ENCODE measurements around the gene PNPLA1.

Gene PNPLA1

DNA sequence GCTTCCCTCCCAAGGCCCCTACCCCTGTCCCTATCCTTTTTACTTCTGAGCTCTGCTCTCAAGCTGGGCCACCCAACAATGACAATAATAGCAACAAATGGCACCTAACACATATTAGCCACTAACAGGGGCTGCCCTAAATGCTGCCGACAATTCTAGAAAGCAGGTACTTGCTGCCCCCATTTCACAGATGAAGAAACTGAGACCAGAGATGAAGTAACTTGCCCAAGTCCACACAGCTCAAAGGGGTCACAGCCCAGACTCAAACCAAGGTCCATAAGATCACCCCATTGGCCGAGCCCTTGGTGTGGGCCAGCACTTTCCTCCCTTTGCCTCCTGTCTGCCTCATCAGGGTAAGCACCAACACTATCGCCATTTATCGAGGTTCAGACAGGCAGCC, 54.9 kb downstream of the PNPLA1 start:
- no peak for ATAC-seq
- TF ChIP-seq, protein P1, sequence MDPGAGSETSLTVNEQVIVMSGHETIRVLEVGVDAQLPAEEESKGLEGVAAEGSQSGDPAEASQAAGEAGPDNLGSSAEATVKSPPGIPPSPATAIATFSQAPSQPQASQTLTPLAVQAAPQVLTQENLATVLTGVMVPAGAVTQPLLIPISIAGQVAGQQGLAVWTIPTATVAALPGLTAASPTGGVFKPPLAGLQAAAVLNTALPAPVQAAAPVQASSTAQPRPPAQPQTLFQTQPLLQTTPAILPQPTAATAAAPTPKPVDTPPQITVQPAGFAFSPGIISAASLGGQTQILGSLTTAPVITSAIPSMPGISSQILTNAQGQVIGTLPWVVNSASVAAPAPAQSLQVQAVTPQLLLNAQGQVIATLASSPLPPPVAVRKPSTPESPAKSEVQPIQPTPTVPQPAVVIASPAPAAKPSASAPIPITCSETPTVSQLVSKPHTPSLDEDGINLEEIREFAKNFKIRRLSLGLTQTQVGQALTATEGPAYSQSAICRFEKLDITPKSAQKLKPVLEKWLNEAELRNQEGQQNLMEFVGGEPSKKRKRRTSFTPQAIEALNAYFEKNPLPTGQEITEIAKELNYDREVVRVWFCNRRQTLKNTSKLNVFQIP (CRISPR knock-in tag; IDR thresholded peaks at IDR 0.05; ENCODE audit: borderline replicate concordance, low read depth): no peak
- TF ChIP-seq, protein P2, sequence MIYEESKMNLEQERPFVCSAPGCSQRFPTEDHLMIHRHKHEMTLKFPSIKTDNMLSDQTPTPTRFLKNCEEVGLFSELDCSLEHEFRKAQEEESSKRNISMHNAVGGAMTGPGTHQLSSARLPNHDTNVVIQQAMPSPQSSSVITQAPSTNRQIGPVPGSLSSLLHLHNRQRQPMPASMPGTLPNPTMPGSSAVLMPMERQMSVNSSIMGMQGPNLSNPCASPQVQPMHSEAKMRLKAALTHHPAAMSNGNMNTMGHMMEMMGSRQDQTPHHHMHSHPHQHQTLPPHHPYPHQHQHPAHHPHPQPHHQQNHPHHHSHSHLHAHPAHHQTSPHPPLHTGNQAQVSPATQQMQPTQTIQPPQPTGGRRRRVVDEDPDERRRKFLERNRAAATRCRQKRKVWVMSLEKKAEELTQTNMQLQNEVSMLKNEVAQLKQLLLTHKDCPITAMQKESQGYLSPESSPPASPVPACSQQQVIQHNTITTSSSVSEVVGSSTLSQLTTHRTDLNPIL (CRISPR knock-in tag; IDR thresholded peaks at IDR 0.05; ENCODE audit: low read depth): no peak
- no peak for TF ChIP-seq ZNF565 (CRISPR knock-in tag; conservative IDR thresholded peaks at IDR 0.05; ENCODE audit: low read depth)
- TF ChIP-seq TOX (CRISPR knock-in tag; IDR thresholded peaks at IDR 0.05; ENCODE audit: borderline replicate concordance): no peak
- no peak for TF ChIP-seq ARNTL (CRISPR knock-in tag; IDR thresholded peaks at IDR 0.05; ENCODE audit: borderline replicate concordance, low read depth)
- TF ChIP-seq, protein P3, sequence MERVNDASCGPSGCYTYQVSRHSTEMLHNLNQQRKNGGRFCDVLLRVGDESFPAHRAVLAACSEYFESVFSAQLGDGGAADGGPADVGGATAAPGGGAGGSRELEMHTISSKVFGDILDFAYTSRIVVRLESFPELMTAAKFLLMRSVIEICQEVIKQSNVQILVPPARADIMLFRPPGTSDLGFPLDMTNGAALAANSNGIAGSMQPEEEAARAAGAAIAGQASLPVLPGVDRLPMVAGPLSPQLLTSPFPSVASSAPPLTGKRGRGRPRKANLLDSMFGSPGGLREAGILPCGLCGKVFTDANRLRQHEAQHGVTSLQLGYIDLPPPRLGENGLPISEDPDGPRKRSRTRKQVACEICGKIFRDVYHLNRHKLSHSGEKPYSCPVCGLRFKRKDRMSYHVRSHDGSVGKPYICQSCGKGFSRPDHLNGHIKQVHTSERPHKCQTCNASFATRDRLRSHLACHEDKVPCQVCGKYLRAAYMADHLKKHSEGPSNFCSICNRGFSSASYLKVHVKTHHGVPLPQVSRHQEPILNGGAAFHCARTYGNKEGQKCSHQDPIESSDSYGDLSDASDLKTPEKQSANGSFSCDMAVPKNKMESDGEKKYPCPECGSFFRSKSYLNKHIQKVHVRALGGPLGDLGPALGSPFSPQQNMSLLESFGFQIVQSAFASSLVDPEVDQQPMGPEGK (CRISPR knock-in tag; IDR thresholded peaks at IDR 0.05; ENCODE audit: borderline replicate concordance): no peak
- TF ChIP-seq, protein P4, sequence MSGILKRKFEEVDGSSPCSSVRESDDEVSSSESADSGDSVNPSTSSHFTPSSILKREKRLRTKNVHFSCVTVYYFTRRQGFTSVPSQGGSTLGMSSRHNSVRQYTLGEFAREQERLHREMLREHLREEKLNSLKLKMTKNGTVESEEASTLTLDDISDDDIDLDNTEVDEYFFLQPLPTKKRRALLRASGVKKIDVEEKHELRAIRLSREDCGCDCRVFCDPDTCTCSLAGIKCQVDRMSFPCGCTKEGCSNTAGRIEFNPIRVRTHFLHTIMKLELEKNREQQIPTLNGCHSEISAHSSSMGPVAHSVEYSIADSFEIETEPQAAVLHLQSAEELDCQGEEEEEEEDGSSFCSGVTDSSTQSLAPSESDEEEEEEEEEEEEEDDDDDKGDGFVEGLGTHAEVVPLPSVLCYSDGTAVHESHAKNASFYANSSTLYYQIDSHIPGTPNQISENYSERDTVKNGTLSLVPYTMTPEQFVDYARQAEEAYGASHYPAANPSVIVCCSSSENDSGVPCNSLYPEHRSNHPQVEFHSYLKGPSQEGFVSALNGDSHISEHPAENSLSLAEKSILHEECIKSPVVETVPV (CRISPR knock-in tag; IDR thresholded peaks at IDR 0.05): no peak
- TF ChIP-seq SNAI2 (CRISPR knock-in tag; IDR thresholded peaks at IDR 0.05): no peak
- TF ChIP-seq RARB (CRISPR knock-in tag; IDR thresholded peaks at IDR 0.05): no peak
- TF ChIP-seq ISL1 (CRISPR knock-in tag; IDR thresholded peaks at IDR 0.05): no peak
- TF ChIP-seq ZNF70 (CRISPR knock-in tag; IDR thresholded peaks at IDR 0.05): no peak
- no peak for TF ChIP-seq TCF4 (CRISPR knock-in tag; IDR thresholded peaks at IDR 0.05; ENCODE audit: borderline replicate concordance)
- no peak for TF ChIP-seq BACH2 (CRISPR knock-in tag; IDR thresholded peaks at IDR 0.05; ENCODE audit: borderline replicate concordance)
- no peak for TF ChIP-seq ESRRG (CRISPR knock-in tag; IDR thresholded peaks at IDR 0.05)
- no peak for TF ChIP-seq ZFP30 (CRISPR knock-in tag; IDR thresholded peaks at IDR 0.05)

DNA sequence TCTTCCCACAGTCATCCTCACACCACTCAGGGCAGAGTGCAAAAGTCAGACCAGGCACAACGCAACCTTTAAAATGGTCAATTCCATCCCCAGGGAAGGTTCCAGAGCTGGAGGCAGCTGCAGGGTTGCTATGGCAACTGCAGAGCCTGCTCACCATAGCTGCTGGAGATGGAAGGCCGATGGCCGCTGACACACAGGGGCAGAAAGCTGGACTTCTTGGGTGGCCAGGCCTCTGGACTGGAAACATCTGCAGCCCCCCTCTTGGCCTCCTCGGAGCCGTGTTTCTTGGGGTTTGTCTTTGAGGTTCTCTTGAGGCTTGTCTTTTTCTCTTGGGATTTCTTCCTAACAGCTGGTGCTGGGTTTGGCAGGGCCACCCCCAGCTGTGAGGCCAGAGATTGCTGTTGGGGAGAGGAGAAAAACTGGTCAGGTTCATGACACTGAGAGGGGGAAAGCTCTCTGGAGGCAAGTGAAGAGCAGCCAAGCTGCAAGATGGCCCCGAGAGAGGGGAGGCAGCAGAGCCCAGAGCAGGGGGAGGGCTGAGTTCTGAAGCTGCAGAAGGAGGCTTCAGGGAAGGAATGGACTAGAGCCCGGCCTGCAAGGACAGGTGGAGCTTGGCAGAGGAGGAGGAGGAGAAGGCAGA, 56.6 kb downstream of the PNPLA1 start:
- ATAC-seq: no peak
- no peak for TF ChIP-seq ARNTL (CRISPR knock-in tag; IDR thresholded peaks at IDR 0.05; ENCODE audit: borderline replicate concordance, low read depth)
- no peak for TF ChIP-seq ZC3H10 (CRISPR knock-in tag; IDR thresholded peaks at IDR 0.05)
- TF ChIP-seq, protein P4 (CRISPR knock-in tag; IDR thresholded peaks at IDR 0.05): no peak
- TF ChIP-seq CSDC2 (CRISPR knock-in tag; IDR thresholded peaks at IDR 0.05): no peak
- TF ChIP-seq ISL1 (CRISPR knock-in tag; IDR thresholded peaks at IDR 0.05): no peak

DNA sequence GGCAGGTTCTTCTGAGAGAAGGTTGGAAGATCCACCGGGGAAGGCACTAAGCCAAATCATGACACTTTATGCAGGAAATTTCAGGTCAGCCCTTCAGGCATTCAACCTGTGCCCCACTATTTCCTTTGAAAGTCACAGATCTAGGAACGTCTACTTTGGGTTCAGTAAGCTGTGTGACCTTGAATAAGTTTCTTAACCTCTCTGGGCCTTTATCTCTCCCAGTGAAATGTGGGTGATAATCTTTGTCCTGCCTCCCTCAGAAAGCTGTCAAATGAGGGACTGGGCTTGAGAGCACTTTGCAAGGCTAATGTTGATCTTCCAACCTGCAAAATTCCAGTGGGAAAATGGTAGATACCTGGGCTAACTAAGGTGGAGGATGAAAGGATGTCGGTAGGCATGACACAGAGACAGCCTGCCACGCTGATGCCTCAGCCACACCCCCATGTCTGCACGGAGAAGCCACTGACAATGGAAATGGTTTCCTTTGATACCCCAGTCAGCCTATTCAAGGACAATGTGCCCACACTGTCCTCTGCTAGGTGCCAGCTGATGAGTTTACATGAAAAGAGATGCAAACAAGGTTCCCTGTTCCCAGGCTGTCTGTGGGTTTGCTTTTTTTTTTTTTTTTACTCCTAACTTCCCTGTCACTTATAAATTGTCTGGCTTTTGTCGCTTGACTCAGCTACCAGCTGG, 57.5 kb downstream of the PNPLA1 start:
- TF ChIP-seq PPARA (CRISPR knock-in tag; IDR thresholded peaks at IDR 0.05; ENCODE audit: borderline replicate concordance): no peak
- no peak for TF ChIP-seq ESRRG (CRISPR knock-in tag; IDR thresholded peaks at IDR 0.05)
- TF ChIP-seq, protein P4 (CRISPR knock-in tag; IDR thresholded peaks at IDR 0.05): no peak
- TF ChIP-seq ISL1 (CRISPR knock-in tag; IDR thresholded peaks at IDR 0.05): no peak
- no peak for TF ChIP-seq ZNF8 (CRISPR knock-in tag; IDR thresholded peaks at IDR 0.05)
- no peak for TF ChIP-seq TCF4 (CRISPR knock-in tag; IDR thresholded peaks at IDR 0.05; ENCODE audit: borderline replicate concordance)
- TF ChIP-seq ZFP3 (CRISPR knock-in tag; IDR thresholded peaks at IDR 0.05): no peak
- TF ChIP-seq, protein P3 (CRISPR knock-in tag; IDR thresholded peaks at IDR 0.05; ENCODE audit: borderline replicate concordance): no peak
- TF ChIP-seq, protein P1 (CRISPR knock-in tag; IDR thresholded peaks at IDR 0.05; ENCODE audit: borderline replicate concordance, low read depth): no peak
- TF ChIP-seq BACH2 (CRISPR knock-in tag; IDR thresholded peaks at IDR 0.05; ENCODE audit: borderline replicate concordance): no peak
- TF ChIP-seq ZNF70 (CRISPR knock-in tag; IDR thresholded peaks at IDR 0.05): no peak
- no peak for TF ChIP-seq CSDC2 (CRISPR knock-in tag; IDR thresholded peaks at IDR 0.05)
- TF ChIP-seq ZC3H10 (CRISPR knock-in tag; IDR thresholded peaks at IDR 0.05): no peak
- TF ChIP-seq GLIS3 (CRISPR knock-in tag; IDR thresholded peaks at IDR 0.05): no peak
- no peak for TF ChIP-seq ZFP30 (CRISPR knock-in tag; IDR thresholded peaks at IDR 0.05)
- ATAC-seq: no peak
